ENCODE results near the gene RAB11A. TPM values are rescaled to one million over a fixed set of nuclear protein-coding genes. Genes with fewer than 3 reads are reported as not detected.

RAB11A gene
- total and polyA plus RNA-seq, 8 donors: 129 to 360 (median 183) TPM

GRCh38 chr15:65822316-65822715, 47.0 kb upstream of the RAB11A start:
- Histone ChIP-seq H3K27me3 (no peaks in the 10 kb centered on the region), H3K27ac (no peak overlapping the region), H3K36me3 (no peaks in the 10 kb centered on the region), H3K9me3 (no peaks in the 10 kb centered on the region), H3K4me1 (peaks cover 0 to 23% (median 3%) of the 10 kb centered on the region in 4 donors), H3K4me3 (no peak overlapping the region)
- intact Hi-C loops (cut with DNase I; ENCODE audit: low total_unique reads): no loop called here
- 79 to 87% (median 80%) methylated on average over 3 of the region's 3 CpGs for WGBS, 5 donors
- no peak for DNase-seq
- no peak for TF ChIP-seq CTCF (IDR thresholded peaks at IDR 0.05)
- no peak for TF ChIP-seq POLR2A (IDR thresholded peaks at IDR 0.05)
- no peak for TF ChIP-seq EP300 (IDR thresholded peaks at IDR 0.05)
- TF ChIP-seq POLR2AphosphoS5 (IDR thresholded peaks at IDR 0.05): no peak

- no peak overlapping the region for H3K27ac ChIP-seq
- no peaks in the 10 kb centered on the region for H3K9me3 ChIP-seq
- H3K36me3 ChIP-seq: no peaks in the 10 kb centered on the region
- peak in 5 of 7 experiments; percentile 29 to 54 (median 46) for TF ChIP-seq CTCF (IDR thresholded peaks at IDR 0.05)
- no peak for TF ChIP-seq EP300 (IDR thresholded peaks at IDR 0.05)
- no peak for TF ChIP-seq POLR2A (IDR thresholded peaks at IDR 0.05)
- no peak for TF ChIP-seq POLR2AphosphoS5 (IDR thresholded peaks at IDR 0.05)
- no peaks in the 10 kb centered on the region for H3K27me3 ChIP-seq
- H3K4me3 ChIP-seq: no peak overlapping the region
- WGBS, 5 donors: 66 to 72% (median 67%) methylated on average over 7 of the region's 7 CpGs
- intact Hi-C loops (cut with DNase I; ENCODE audit: low total_unique reads): no loop called here
- peaks cover 0 to 25% (median 4%) of the 10 kb centered on the region in 4 donors for H3K4me1 ChIP-seq
- DNase-seq: peak; percentile 57 to 83
These were observed 45.1 kb upstream of the RAB11A start for GRCh38 chr15:65824031-65824743.

DNA sequence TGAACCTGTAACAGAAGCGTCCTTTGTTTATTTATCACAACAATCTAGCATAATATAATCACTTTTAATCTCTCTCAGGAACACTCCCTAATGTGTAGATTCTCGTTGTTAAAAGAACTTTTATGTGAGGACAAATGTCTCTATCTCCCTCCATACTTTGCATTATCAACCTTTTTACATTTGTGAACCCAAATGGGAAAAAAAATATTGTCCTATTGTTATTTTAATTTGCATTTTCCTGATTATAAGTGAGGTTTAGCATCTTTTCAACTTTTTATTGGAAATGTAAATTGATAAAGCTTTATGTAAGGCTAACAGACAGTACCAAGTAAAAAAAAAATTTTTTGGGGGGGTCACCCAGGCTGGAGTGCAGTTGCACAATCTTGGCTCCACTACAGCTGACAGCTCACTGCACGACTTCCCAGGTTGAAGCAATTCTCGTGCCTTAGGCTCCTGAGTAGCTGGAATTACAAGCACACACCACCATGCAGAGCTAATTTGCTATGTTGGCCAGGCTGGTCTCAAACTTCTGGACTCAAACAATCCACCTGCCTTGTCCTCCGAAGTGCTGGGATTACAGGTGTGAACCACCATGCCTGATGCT, 44.2 kb upstream of the RAB11A start:
- Histone ChIP-seq H3K27ac (no peak overlapping the region), H3K4me1 (peaks cover 0 to 22% (median 8%) of the 10 kb centered on the region in 4 donors), H3K36me3 (no peaks in the 10 kb centered on the region), H3K27me3 (no peaks in the 10 kb centered on the region), H3K9me3 (no peaks in the 10 kb centered on the region), H3K4me3 (no peak overlapping the region)
- no peak for TF ChIP-seq CTCF (IDR thresholded peaks at IDR 0.05)
- TF ChIP-seq POLR2AphosphoS5 (IDR thresholded peaks at IDR 0.05): no peak
- no peak for TF ChIP-seq POLR2A (IDR thresholded peaks at IDR 0.05)
- TF ChIP-seq EP300 (IDR thresholded peaks at IDR 0.05): no peak
- DNase-seq: no peak
- WGBS, 5 donors: 65 to 77% (median 70%) methylated on average over 5 of the region's 5 CpGs
- intact Hi-C loops (cut with DNase I; ENCODE audit: low total_unique reads): no loop called here

DNA sequence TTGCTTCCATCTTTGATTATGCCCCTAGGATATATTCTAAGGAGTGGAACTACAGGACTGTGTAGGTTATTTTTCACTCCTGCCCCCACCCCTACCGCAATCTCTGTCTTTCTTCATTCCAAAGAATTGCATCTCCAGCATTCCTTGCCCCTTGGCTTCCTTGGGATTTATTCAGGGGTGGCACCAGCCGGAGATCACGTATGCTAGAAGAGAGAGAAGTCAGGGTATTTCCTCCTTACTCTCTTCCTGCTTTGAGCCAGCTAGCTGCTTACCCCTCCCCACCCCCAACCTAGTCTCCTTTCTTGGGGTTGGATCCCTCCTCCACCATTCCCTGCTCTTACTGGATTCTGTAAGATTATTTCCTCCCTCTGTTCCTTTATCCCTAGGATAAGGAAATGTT, 42.2 kb upstream of the RAB11A start:
- Histone ChIP-seq H3K4me1 (peaks cover 6 to 28% (median 16%) of the 10 kb centered on the region in 4 donors), H3K4me3 (no peak overlapping the region), H3K27me3 (no peaks in the 10 kb centered on the region), H3K36me3 (no peaks in the 10 kb centered on the region), H3K9me3 (no peaks in the 10 kb centered on the region), H3K27ac (no peak overlapping the region)
- no peak for DNase-seq
- no peak for TF ChIP-seq POLR2A (IDR thresholded peaks at IDR 0.05)
- TF ChIP-seq POLR2AphosphoS5 (IDR thresholded peaks at IDR 0.05): no peak
- no peak for TF ChIP-seq CTCF (IDR thresholded peaks at IDR 0.05)
- no peak for TF ChIP-seq EP300 (IDR thresholded peaks at IDR 0.05)
- WGBS, 5 donors: 49 to 56% (median 51%) methylated on average over 3 of the region's 3 CpGs
- intact Hi-C loops (cut with DNase I; ENCODE audit: low total_unique reads): no loop called here
